Measurements from ENCODE around the gene SH3PXD2A.

SH3PXD2A gene

GRCh38 chr10:103554488-103555324, 300.7 kb downstream of the SH3PXD2A start (continued):
- peak; percentile 91 for TF ChIP-seq ZNF513 (tag by site-specific recombination; IDR thresholded peaks at IDR 0.05)
- TF ChIP-seq IKZF3 (tag by site-specific recombination; IDR thresholded peaks at IDR 0.05), result peak; percentile 64

- 0 out of 2 replicates have a peak, but pooled peaks have one; percentile 30 for TF ChIP-seq ZFHX2 (tag by site-specific recombination; conservative IDR thresholded peaks at IDR 0.05)
- TF ChIP-seq ZFP3 (tag by site-specific recombination; IDR thresholded peaks at IDR 0.05; ENCODE audit: low read depth), result no peak
- Histone ChIP-seq H3K36me3 (ENCODE audit: control insufficient read depth in 2 of 2, insufficient read depth in 1 of 2, low read length in 2 of 2) (no peaks in the 10 kb centered on the region), H3K27ac (ENCODE audit: extremely low read depth, low read depth, low read length) (no peak overlapping the region), H3K4me3 (ENCODE audit: low read depth, low read length) (no peak overlapping the region), H3K4me1 (ENCODE audit: control insufficient read depth, insufficient read depth, low read length) (peaks cover 3% of the 10 kb centered on the region; the same call in 1 of the 2 replicates), H3K9me3 (ENCODE audit: control insufficient read depth, insufficient read depth, low read depth, low read length) (no peaks in the 10 kb centered on the region)
- POLR2A ChIA-PET, result no interaction called here
- CTCF ChIA-PET, result interaction anchor here (1.0 to 1.4 kb wide), 3 partner anchors 10 to 62 kb away, joined by 3 to 7 read pairs (median 4); no protein-coding TSS in a partner anchor
Observed at GRCh38 chr10:103553743-103554487, 301.5 kb downstream of the SH3PXD2A start.

- POLR2A ChIA-PET, result interaction anchor here (0.5 kb wide), 1 partner anchor 63 kb away, joined by 6 read pairs; no protein-coding TSS in a partner anchor
- Histone ChIP-seq H3K27ac (ENCODE audit: extremely low read depth, low read depth, low read length) (no peak overlapping the region), H3K4me1 (ENCODE audit: control insufficient read depth, insufficient read depth, low read length) (peaks cover 3% of the 10 kb centered on the region; the same call in 1 of the 2 replicates), H3K36me3 (ENCODE audit: control insufficient read depth in 2 of 2, insufficient read depth in 1 of 2, low read length in 2 of 2) (no peaks in the 10 kb centered on the region), H3K4me3 (ENCODE audit: low read depth, low read length) (no peak overlapping the region), H3K9me3 (ENCODE audit: control insufficient read depth, insufficient read depth, low read depth, low read length) (no peaks in the 10 kb centered on the region)
- TF ChIP-seq ZNF48 (tag by site-specific recombination; IDR thresholded peaks at IDR 0.05), result no peak
- TF ChIP-seq ZNF133 (tag by site-specific recombination; IDR thresholded peaks at IDR 0.05), result no peak
- TF ChIP-seq ZNF664 (tag by site-specific recombination; IDR thresholded peaks at IDR 0.05), result no peak
- no peak for TF ChIP-seq ZNF518A (tag by site-specific recombination; conservative IDR thresholded peaks at IDR 0.05; ENCODE audit: low read depth)
- no peak for TF ChIP-seq ZNF580 (tag by site-specific recombination; IDR thresholded peaks at IDR 0.05)
- TF ChIP-seq ZSCAN16 (tag by site-specific recombination; IDR thresholded peaks at IDR 0.05), result no peak
- TF ChIP-seq ZNF76 (tag by site-specific recombination; IDR thresholded peaks at IDR 0.05; ENCODE audit: borderline replicate concordance, low read depth), result no peak
- no peak for TF ChIP-seq ZNF26 (tag by site-specific recombination; IDR thresholded peaks at IDR 0.05)
- TF ChIP-seq CTCF (tag by site-specific recombination; IDR thresholded peaks at IDR 0.05), result no peak
- TF ChIP-seq GLI4 (tag by site-specific recombination; IDR thresholded peaks at IDR 0.05), result no peak
- TF ChIP-seq KLF1 (tag by site-specific recombination; IDR thresholded peaks at IDR 0.05), result no peak
- no peak for TF ChIP-seq ZNF670 (tag by site-specific recombination; IDR thresholded peaks at IDR 0.05; ENCODE audit: low read depth)
- CTCF ChIA-PET, result interaction anchor here (0.5 to 1.4 kb wide), 3 partner anchors 10 to 61 kb away, joined by 3 to 7 read pairs (median 3); no protein-coding TSS in a partner anchor
Observed at GRCh38 chr10:103552856-103553742, 302.3 kb downstream of the SH3PXD2A start.
